ENCODE measurements around the gene SLBP.

SLBP gene

GRCh38 chr4:1713003-1713851 lies 1.1 kb upstream of the SLBP start:
- in situ Hi-C loops (cut with HindIII; ENCODE audit: low sequenced_read_pairs): no loop called here
- H3K4me3 ChIP-seq (ENCODE audit: low read depth, low read length): peak overlapping the region; percentile 72
- no peak for DNase-seq (ENCODE audit: low read depth)
- no peak for TF ChIP-seq CTCF (IDR thresholded peaks at IDR 0.05; ENCODE audit: low read depth, low read length, missing control alignments)

- in situ Hi-C loops (cut with HindIII; ENCODE audit: low sequenced_read_pairs): no loop called here
- no peak for TF ChIP-seq CTCF (IDR thresholded peaks at IDR 0.05; ENCODE audit: low read depth, low read length, missing control alignments)
- DNase-seq (ENCODE audit: low read depth): no peak
- H3K4me3 ChIP-seq (ENCODE audit: low read depth, low read length): peak overlapping the region; percentile 72
Observed at GRCh38 chr4:1711571-1712215, 426 bp downstream of the SLBP start.

GRCh38 chr4:1711055-1711570 lies 1.0 kb downstream of the SLBP start:
- in situ Hi-C loops (cut with HindIII; ENCODE audit: low sequenced_read_pairs): no loop called here
- peak overlapping the region; percentile 72 for H3K4me3 ChIP-seq (ENCODE audit: low read depth, low read length)
- no peak for DNase-seq (ENCODE audit: low read depth)
- no peak for TF ChIP-seq CTCF (IDR thresholded peaks at IDR 0.05; ENCODE audit: low read depth, low read length, missing control alignments)

- no peak overlapping the region for H3K4me3 ChIP-seq (ENCODE audit: low read depth, low read length)
- no peak for DNase-seq (ENCODE audit: low read depth)
- TF ChIP-seq CTCF (IDR thresholded peaks at IDR 0.05; ENCODE audit: low read depth, low read length, missing control alignments): no peak
- in situ Hi-C loops (cut with HindIII; ENCODE audit: low sequenced_read_pairs): no loop called here
Observed at GRCh38 chr4:1708581-1708980, 3.5 kb downstream of the SLBP start.

GRCh38 chr4:1706358-1706757 lies 5.8 kb downstream of the SLBP start:
- no peak for DNase-seq (ENCODE audit: low read depth)
- H3K4me3 ChIP-seq (ENCODE audit: low read depth, low read length): no peak overlapping the region
- TF ChIP-seq CTCF (IDR thresholded peaks at IDR 0.05; ENCODE audit: low read depth, low read length, missing control alignments): no peak
- in situ Hi-C loops (cut with HindIII; ENCODE audit: low sequenced_read_pairs): no loop called here

- DNase-seq (ENCODE audit: low read depth): no peak
- in situ Hi-C loops (cut with HindIII; ENCODE audit: low sequenced_read_pairs): no loop called here
- TF ChIP-seq CTCF (IDR thresholded peaks at IDR 0.05; ENCODE audit: low read depth, low read length, missing control alignments): no peak
- no peak overlapping the region for H3K4me3 ChIP-seq (ENCODE audit: low read depth, low read length)
Observed at GRCh38 chr4:1705732-1706131, 6.4 kb downstream of the SLBP start.

Data from astrocyte of the cerebellum (primary cell).